IMR-90 (cell line): ENCODE data around the gene GMFB. TPM values are rescaled to one million over a fixed set of nuclear protein-coding genes. Genes with fewer than 3 reads are reported as not detected.

Source experiments
- ATAC-seq: fragments of 200-7000 bp; cut with Tn5 transposase; 2 replicates; pipeline ENCODE4 v1.9.1; 2020; ENCODE audit warnings: low read depth, mild to moderate bottlenecking, moderate library complexity
- BruUV-seq: library from RNA; stranded (reverse); fragments of 400-500 nt; replicated peaks from 2 replicates; lab custom pipeline; 2021; lab: Mats Ljungman, UMichigan
- CTCF ChIA-PET: fragments of 300-600 bp; formaldehyde crosslinking; extraction: SDS; loops from one replicate; lab custom pipeline; 2021; ENCODE audit warnings: antibody characterized with exemption; lab: Yijun Ruan, JAX
- POLR2A ChIA-PET: fragments of 300-600 bp; sonication (Branson Sonifier 250); formaldehyde crosslinking; loops from one replicate; lab custom pipeline; 2022; ENCODE audit warnings: antibody characterized with exemption; ENCODE audit not compliant: unreplicated experiment; lab: Charles Lee
- DNase-seq: peaks from one replicate; pipeline ENCODE4 v3.0.0; 2013
- H2AFZ ChIP-seq: replicated peaks from 2 replicates; pipeline ENCODE3; 2013; ENCODE audit warnings: low read length, mild to moderate bottlenecking; ENCODE audit not compliant: poor library complexity
- H2AK5ac ChIP-seq: 2 replicates; pipeline ENCODE4 v1.6.1; 2013; ENCODE audit warnings: low read depth, low read length, inconsistent platforms
- H2AK9ac ChIP-seq: replicated peaks from 2 replicates; pipeline ENCODE3; 2013; ENCODE audit warnings: mild to moderate bottlenecking, low read depth, low read length, moderate library complexity; ENCODE audit not compliant: poor library complexity
- H2BK120ac ChIP-seq: 2 replicates; pipeline ENCODE4 v1.6.1; 2013; ENCODE audit warnings: low read depth, low read length, inconsistent platforms
- H2BK15ac ChIP-seq: 3 replicates; pipeline ENCODE4 v1.6.1; 2013; ENCODE audit warnings: low read depth, low read length, inconsistent platforms
- H2BK20ac ChIP-seq: 2 replicates; pipeline ENCODE4 v1.6.1; 2013; ENCODE audit warnings: low read depth, mild to moderate bottlenecking, inconsistent platforms, low read length, moderate library complexity
- H2BK5ac ChIP-seq: 2 replicates; pipeline ENCODE4 v1.6.1; 2013; ENCODE audit warnings: mild to moderate bottlenecking, low read depth, low read length, inconsistent platforms; ENCODE audit not compliant: poor library complexity, severe bottlenecking
- H3K14ac ChIP-seq: replicated peaks from 2 replicates; pipeline ENCODE4 v1.6.1; 2013; ENCODE audit warnings: low read depth, low read length, inconsistent platforms
- H3K18ac ChIP-seq: 2 replicates; pipeline ENCODE4 v1.6.1; 2013; ENCODE audit warnings: low read depth, low read length, control low read depth
- H3K23ac ChIP-seq: 2 replicates; pipeline ENCODE4 v1.6.1; 2013; ENCODE audit warnings: low read depth, low read length, inconsistent platforms
- H3K27ac ChIP-seq: 2 replicates; pipeline ENCODE4 v1.5.1; 2013; ENCODE audit warnings: mild to moderate bottlenecking, control low read depth, low read length; ENCODE audit not compliant: insufficient read depth
- H3K27me3 ChIP-seq: 2 replicates; pipeline ENCODE4 v1.6.1; 2013; ENCODE audit warnings: low read length; ENCODE audit not compliant: control insufficient read depth, insufficient read depth
- H3K36me3 ChIP-seq: 2 replicates; pipeline ENCODE4 v1.6.1; 2013; ENCODE audit warnings: low read length, mixed read lengths; ENCODE audit not compliant: control insufficient read depth, insufficient read depth
- H3K4ac ChIP-seq: 2 replicates; pipeline ENCODE4 v1.6.1; 2013; ENCODE audit warnings: low read depth, low read length, inconsistent platforms
- H3K4me1 ChIP-seq: 2 replicates; pipeline ENCODE4 v1.6.1; 2013; ENCODE audit warnings: low read length, mixed read lengths; ENCODE audit not compliant: control insufficient read depth, insufficient read depth
- H3K4me2 ChIP-seq: 2 replicates; pipeline ENCODE4 v1.6.1; 2013; ENCODE audit warnings: low read depth, mild to moderate bottlenecking, control low read depth, low read length, moderate library complexity
- H3K4me3 ChIP-seq: 2 replicates; pipeline ENCODE4 v1.5.1; 2013; ENCODE audit warnings: low read depth, mild to moderate bottlenecking, control low read depth, low read length, moderate library complexity; ENCODE audit not compliant: insufficient read depth
- H3K56ac ChIP-seq: 2 replicates; pipeline ENCODE4 v1.6.1; 2013; ENCODE audit warnings: low read length, inconsistent platforms; ENCODE audit not compliant: insufficient read depth; ENCODE audit errors: extremely low read depth
- H3K79me1 ChIP-seq, 2 experiments: 2 replicates each; pipeline ENCODE4 v1.6.1; 2013; ENCODE audit warnings: low read length in 2 of 2, inconsistent platforms in 1 of 2, low read depth in 1 of 2
- H3K9ac ChIP-seq: 2 replicates; pipeline ENCODE4 v1.6.1; 2013; ENCODE audit warnings: low read depth, low read length, control low read depth
- H3K9me1 ChIP-seq: 2 replicates; pipeline ENCODE4 v1.6.1; 2013; ENCODE audit warnings: low read length, inconsistent platforms; ENCODE audit not compliant: insufficient read depth
- H3K9me3 ChIP-seq: 2 replicates; pipeline ENCODE4 v1.6.1; 2013; ENCODE audit warnings: low read length; ENCODE audit not compliant: control insufficient read depth, insufficient read depth
- H4K20me1 ChIP-seq: 2 replicates; pipeline ENCODE4 v1.6.1; 2013; ENCODE audit warnings: low read length, inconsistent platforms; ENCODE audit not compliant: insufficient read depth
- H4K5ac ChIP-seq: 2 replicates; pipeline ENCODE4 v1.6.1; 2013; ENCODE audit warnings: mild to moderate bottlenecking, low read depth, low read length, control low read depth
- H4K8ac ChIP-seq, 2 experiments: 2 replicates each; pipeline ENCODE4 v1.6.1; 2013; ENCODE audit warnings: low read depth in 2 of 2, low read length in 2 of 2, control low read depth in 1 of 2, inconsistent platforms in 1 of 2
- H4K91ac ChIP-seq: 2 replicates; pipeline ENCODE4 v1.6.1; 2013; ENCODE audit warnings: low read depth, low read length, inconsistent platforms; ENCODE audit not compliant: insufficient read depth
- BHLHE40 ChIP-seq: fragments of 150-350 bp; IDR thresholded peaks from 2 replicates; pipeline ENCODE4 v1.6.1; 2016; ENCODE audit warnings: mild to moderate bottlenecking, low read depth, low read length
- CEBPB ChIP-seq: IDR thresholded peaks from 2 replicates; pipeline ENCODE4 v1.6.1; 2012; ENCODE audit warnings: low read depth, low read length, improper control_type of control experiment
- CHD1 ChIP-seq: IDR thresholded peaks from 2 replicates; pipeline ENCODE4 v1.6.1; 2012; ENCODE audit warnings: low read depth, low read length, improper control_type of control experiment
- CTCF ChIP-seq: conservative IDR thresholded peaks from 2 replicates; pipeline ENCODE4 v1.5.1; 2012; ENCODE audit warnings: mild to moderate bottlenecking, low read depth, low read length, improper control_type of control experiment
- ELK1 ChIP-seq: fragments of 150-350 bp; IDR thresholded peaks from 2 replicates; pipeline ENCODE4 v1.6.1; 2016; ENCODE audit warnings: low read depth, mild to moderate bottlenecking, low read length, moderate library complexity, borderline replicate concordance
- FOS ChIP-seq: fragments of 150-350 bp; IDR thresholded peaks from 2 replicates; pipeline ENCODE4 v1.6.1; 2016; ENCODE audit warnings: low read depth, low read length
- MAFK ChIP-seq: IDR thresholded peaks from 2 replicates; pipeline ENCODE4 v1.6.1; 2012; ENCODE audit warnings: low read depth, low read length, improper control_type of control experiment
- MAZ ChIP-seq: IDR thresholded peaks from 2 replicates; pipeline ENCODE4 v1.6.1; 2012; ENCODE audit warnings: low read depth, mild to moderate bottlenecking, low read length, improper control_type of control experiment, moderate library complexity, borderline replicate concordance
- MXI1 ChIP-seq: IDR thresholded peaks from 2 replicates; pipeline ENCODE4 v1.6.1; 2012; ENCODE audit warnings: low read depth, mild to moderate bottlenecking, low read length, moderate library complexity, borderline replicate concordance
- NFE2L2 ChIP-seq: fragments of 150-350 bp; IDR thresholded peaks from 2 replicates; pipeline ENCODE4 v1.6.1; 2016; ENCODE audit warnings: low read depth, mild to moderate bottlenecking, low read length
- POLR2A ChIP-seq: IDR thresholded peaks from 2 replicates; pipeline ENCODE4 v1.6.1; 2012; ENCODE audit warnings: mild to moderate bottlenecking, low read depth, low read length
- RAD21 ChIP-seq: IDR thresholded peaks from 2 replicates; pipeline ENCODE4 v1.6.1; 2012; ENCODE audit warnings: low read length, improper control_type of control experiment
- RCOR1 ChIP-seq: IDR thresholded peaks from 2 replicates; pipeline ENCODE4 v1.6.1; 2012; ENCODE audit warnings: mild to moderate bottlenecking, low read length, improper control_type of control experiment; ENCODE audit not compliant: insufficient replicate concordance
- RFX5 ChIP-seq: IDR thresholded peaks from 2 replicates; pipeline ENCODE4 v1.8.0; 2012; ENCODE audit warnings: low read depth, mild to moderate bottlenecking, low read length, moderate library complexity
- SMC3 ChIP-seq: fragments of 150-350 bp; IDR thresholded peaks from 2 replicates; pipeline ENCODE4 v1.6.1; 2016; ENCODE audit warnings: low read depth, mild to moderate bottlenecking, antibody characterized with exemption, low read length, moderate library complexity
- USF2 ChIP-seq: fragments of 150-350 bp; IDR thresholded peaks from 2 replicates; pipeline ENCODE4 v1.6.1; 2017; ENCODE audit warnings: mild to moderate bottlenecking, antibody characterized with exemption, low read length, low read depth
- WGBS, 2 experiments: methylation state at CpG; one replicate each; pipeline versions ENCODE4 v1.1.5 to v1.1.7; 2013; ENCODE audit warnings: missing lambda C conversion rate in 2 of 2; ENCODE audit not compliant: insufficient read length in 1 of 2; ENCODE audit errors: extremely low coverage in 2 of 2; 5-methylcytosine and 5-hydroxymethylcytosine counted together
- dilution Hi-C: fragments of 300-500 bp; cut with HindIII; formaldehyde crosslinking; loops from one replicate; pipeline ENCODE4 v1.14.3; 2018; ENCODE audit warnings: low sequenced_read_pairs; ENCODE audit not compliant: unreplicated experiment
- in situ Hi-C: fragments of 300-500 bp; cut with MboI; formaldehyde crosslinking; loops from 3 replicates; pipeline ENCODE4 v1.14.3; 2019; ENCODE audit warnings: low sequenced_read_pairs, inconsistent platforms, mixed read lengths
- intact Hi-C: fragments of 100-400 bp; cut with micrococcal nuclease; formaldehyde crosslinking; loops from 2 replicates; pipeline ENCODE4 v1.10.0; 2022
- polyA plus RNA-seq, 3 experiments: library from polyadenylated mRNA; depleted of rRNA; stranded (reverse); fragments of >200 nt; gene quantifications; 2 replicates each; pipeline ENCODE4 v1.2.3, GENCODE V29; 2012; ENCODE audit warnings: low replicate concordance in 1 of 3
- total RNA-seq: library from RNA; depleted of rRNA; stranded (reverse); fragments of >200 nt; gene quantifications from 2 replicates; pipeline ENCODE4 v1.2.3, GENCODE V29; 2012

The GMFB gene
- total and polyA plus RNA-seq, 2 of the 4 experiments (the other 2 are of a cell fraction): 22.4 to 59.1 TPM

GRCh38 chr14:54501480-54501879, 12.7 kb upstream of the GMFB start:
- no peak overlapping the region; the same call in 1 of the 2 replicates for H3K23ac ChIP-seq
- no peak for TF ChIP-seq SMC3
- no peak for TF ChIP-seq MXI1
- no peak for TF ChIP-seq CEBPB
- TF ChIP-seq NFE2L2: no peak
- no peak for TF ChIP-seq BHLHE40
- no peak for TF ChIP-seq MAZ
- no peak for TF ChIP-seq CTCF
- no peak for TF ChIP-seq CHD1
- no peak for TF ChIP-seq RAD21
- TF ChIP-seq RCOR1: no peak
- TF ChIP-seq RFX5: no peak
- no peak for TF ChIP-seq MAFK
- no peak for TF ChIP-seq FOS
- no peak for TF ChIP-seq USF2
- TF ChIP-seq ELK1: no peak
- no peak for TF ChIP-seq POLR2A
- no peak overlapping the region for H2AK9ac ChIP-seq
- no peaks in the 10 kb centered on the region for H3K9me3 ChIP-seq
- no peak overlapping the region for H2AFZ ChIP-seq
- DNase-seq (no peak), ATAC-seq (no peak)
- H2BK5ac ChIP-seq: no peak overlapping the region
- no peak overlapping the region for H2AK5ac ChIP-seq
- WGBS, 2 experiments: 86% methylated on average over 2 of the region's 3 CpGs; no CpG with 5 or more reads in 1 of the 2 experiments
- H3K9me1 ChIP-seq: no peaks in the 10 kb centered on the region
- ChIA-PET CTCF (interaction anchor here (0.6 kb wide), 1 partner anchor 33 kb away, joined by 5 read pairs; no protein-coding TSS in a partner anchor), POLR2A (no interaction called here)
- H3K36me3 ChIP-seq: no peaks in the 10 kb centered on the region
- H4K20me1 ChIP-seq: no peaks in the 10 kb centered on the region; the same call in 1 of the 2 replicates
- H3K4me1 ChIP-seq: peaks cover 1% of the 10 kb centered on the region; the same call in 1 of the 2 replicates
- in situ Hi-C loops: no loop called here
- H3K4ac ChIP-seq: no peak overlapping the region
- H2BK20ac ChIP-seq: no peak overlapping the region
- H3K18ac ChIP-seq: no peak overlapping the region
- H3K9ac ChIP-seq: no peak overlapping the region
- BruUV-seq: no TSS peak
- dilution Hi-C loops: no loop called here
- H3K4me2 ChIP-seq: no peak overlapping the region
- H3K56ac ChIP-seq: no peak overlapping the region
- no peak overlapping the region for H3K14ac ChIP-seq
- intact Hi-C loops: no loop called here
- no peak overlapping the region for H3K27ac ChIP-seq
- H4K8ac ChIP-seq: no peak overlapping the region
- no peak overlapping the region for H3K4me3 ChIP-seq
- no peak overlapping the region for H4K91ac ChIP-seq
- no peak overlapping the region for H2BK15ac ChIP-seq
- H3K27me3 ChIP-seq: peaks cover 3% of the 10 kb centered on the region
- H3K79me1 ChIP-seq: no peaks in the 10 kb centered on the region
- no peak overlapping the region for H4K5ac ChIP-seq
- no peak overlapping the region for H2BK120ac ChIP-seq
